LNCAP (cell line): Measurements from ENCODE around the gene KCNH4.

ENCODE experiments used
- CTCF ChIP-seq: fragments of 450-650 bp; IDR thresholded peaks from 2 replicates; pipeline ENCODE4 v1.5.1; 2017; ENCODE audit warnings: mild to moderate bottlenecking

KCNH4 gene

GRCh38 chr17:42118126-42118510 lies 62.8 kb downstream of the KCNH4 start:
- TF ChIP-seq CTCF: no peak

- TF ChIP-seq CTCF: no peak
Observed at GRCh38 chr17:42117397-42118125, 63.4 kb downstream of the KCNH4 start.

DNA sequence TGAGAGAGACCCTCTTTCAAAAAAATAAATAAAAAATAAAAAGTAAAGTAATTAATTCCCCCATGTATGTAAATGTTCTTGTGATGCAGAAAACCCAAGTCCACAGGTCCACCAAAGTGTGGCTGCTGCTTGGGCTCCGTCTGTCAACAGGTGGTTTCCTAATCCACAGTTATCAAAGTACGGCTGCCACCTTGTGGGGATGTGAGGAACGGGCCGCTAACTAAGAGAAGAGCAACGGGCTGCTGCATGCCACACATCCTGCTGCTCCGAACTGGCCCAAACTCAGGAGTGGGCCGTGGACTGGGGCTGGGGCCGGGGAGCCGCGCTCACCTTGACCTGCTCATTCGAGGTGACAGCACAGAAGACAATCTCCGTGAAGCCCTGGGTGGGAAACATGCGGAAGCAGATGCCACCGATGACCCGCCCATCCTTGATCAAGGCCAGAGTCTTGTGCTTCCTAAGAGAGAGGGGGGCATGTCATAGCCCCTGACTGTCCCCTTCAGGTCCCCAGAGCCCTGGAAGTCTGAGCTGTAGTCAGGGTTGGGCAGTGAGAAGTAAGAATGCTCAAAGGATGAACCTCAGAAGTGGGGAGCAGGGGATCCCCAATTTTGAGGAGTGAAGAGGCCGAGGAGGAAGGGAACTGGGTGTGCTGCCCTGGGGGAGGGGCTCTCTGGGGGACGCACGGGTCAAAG lies 64.1 kb downstream of the KCNH4 start:
- peak; percentile 85 for TF ChIP-seq CTCF

- no peak for TF ChIP-seq CTCF
Observed at GRCh38 chr17:42114118-42114517, 66.8 kb downstream of the KCNH4 start.

DNA sequence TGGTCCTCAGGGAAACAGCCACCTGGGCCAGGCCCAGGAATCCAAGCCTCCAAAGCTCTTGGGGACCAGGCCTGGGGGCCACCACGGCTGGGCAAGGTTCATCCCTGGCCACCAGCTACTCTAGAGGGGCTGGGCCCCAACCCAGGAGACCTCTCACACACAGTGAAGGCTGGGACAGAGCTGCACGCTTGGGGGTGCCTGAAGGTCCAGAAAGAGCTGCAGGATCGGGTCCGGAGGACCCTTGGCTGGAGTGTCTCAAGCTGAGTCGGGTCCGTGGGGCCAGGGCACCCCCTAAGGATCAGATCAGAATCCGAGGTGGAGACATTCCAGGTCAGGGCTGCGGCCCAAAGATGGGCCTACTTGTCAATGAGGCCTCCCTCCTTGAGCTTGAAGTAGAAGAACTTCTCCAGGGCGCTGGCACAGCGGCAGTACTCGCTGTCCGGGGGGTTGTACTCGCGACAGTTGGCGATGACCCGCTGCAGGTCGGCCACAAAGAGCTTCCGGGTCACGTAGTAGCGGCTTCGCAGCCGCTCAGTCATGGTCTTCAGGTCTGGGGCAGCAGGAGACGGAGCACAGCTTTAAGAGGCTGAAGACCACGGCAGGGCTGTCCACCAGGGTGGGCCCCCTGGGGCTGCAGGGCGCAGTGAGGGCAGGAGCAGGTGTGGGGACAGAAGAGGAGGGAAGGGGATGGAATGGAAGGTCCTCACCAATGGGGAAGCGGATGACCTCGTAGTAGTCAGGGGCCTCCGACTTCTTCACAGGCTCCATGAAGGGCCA lies 67.5 kb downstream of the KCNH4 start:
- no peak for TF ChIP-seq CTCF

DNA sequence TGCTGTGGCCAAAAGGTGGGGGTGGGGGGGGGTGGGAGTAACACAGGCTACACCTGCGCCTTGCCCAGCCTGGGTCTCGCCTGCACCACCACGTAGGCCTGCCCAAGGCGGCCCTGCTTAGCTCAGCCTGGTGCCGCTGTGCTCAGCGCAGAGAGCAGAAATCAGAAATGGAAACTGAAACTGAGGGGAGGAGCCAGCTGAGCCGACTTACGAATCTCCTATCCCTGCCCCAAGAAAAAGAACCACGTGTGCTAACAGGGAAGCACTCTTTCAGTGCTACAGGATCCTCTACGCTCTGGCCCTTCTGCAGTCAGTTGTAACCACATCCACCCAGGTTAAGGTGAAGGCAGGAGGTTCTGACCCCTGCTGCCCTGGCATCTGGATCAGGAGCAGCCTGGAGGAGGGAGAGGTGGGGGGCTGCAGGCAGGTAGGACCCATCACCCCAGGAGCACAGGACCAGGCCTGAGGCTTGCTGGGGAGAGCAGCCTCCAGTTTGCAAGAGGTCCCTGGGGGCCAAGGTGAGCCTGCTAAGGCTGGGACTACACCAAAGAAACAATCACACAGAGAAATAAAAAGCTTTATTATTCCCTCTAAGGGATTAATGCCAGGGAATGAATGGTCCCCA lies 68.3 kb downstream of the KCNH4 start, which contains the start of gene DHX58:
DHX58 (minus strand) TSS at position 163 of the 625 bp plus-strand sequence. CDS start 822 bp downstream, outside the sequence.
- TF ChIP-seq CTCF: no peak

DNA sequence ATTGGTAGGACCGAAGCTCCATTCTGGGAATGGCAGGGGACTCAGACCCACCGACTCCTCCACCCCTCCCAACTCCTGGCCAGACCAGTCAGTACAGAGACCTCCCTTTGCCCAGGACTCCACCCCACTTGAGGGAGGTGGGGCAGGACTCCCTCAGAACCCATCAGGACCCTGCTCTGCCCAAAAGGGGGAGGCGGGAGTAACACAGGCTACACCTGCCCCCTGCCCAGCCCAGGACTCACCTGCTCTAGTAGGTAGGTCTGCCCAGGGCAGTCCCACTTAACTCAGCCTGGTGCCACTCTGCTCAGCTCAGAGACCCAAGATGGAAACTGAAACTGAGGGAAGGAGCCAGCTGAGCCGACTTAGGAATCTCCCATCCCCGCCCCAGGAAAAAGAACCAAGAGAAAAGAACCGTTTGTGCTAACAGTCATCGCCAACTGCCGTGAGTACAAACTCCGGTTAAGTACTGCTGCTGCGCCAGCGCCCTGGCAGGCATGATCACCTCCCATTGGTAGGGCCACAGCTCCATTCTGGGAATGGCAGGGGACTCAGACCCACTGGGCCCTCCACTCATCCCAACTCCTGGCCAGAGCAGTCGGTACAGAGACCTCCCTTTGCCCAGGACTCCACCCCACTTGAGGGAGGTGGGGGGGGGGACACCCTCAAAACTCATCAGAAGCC lies 68.9 kb downstream of the KCNH4 start:
- no peak for TF ChIP-seq CTCF
